GM18520 (cell line): ENCODE data around the gene FBXO15.

Experiments
- ATAC-seq: cut with Tn5 transposase; IDR thresholded peaks from one replicate; pipeline ENCODE4 v1.9.1; 2021; ENCODE audit not compliant: unreplicated experiment

The FBXO15 gene

GRCh38 chr18:74154716-74155115 lies 7.1 kb upstream of the FBXO15 start:
- no peak for ATAC-seq

DNA sequence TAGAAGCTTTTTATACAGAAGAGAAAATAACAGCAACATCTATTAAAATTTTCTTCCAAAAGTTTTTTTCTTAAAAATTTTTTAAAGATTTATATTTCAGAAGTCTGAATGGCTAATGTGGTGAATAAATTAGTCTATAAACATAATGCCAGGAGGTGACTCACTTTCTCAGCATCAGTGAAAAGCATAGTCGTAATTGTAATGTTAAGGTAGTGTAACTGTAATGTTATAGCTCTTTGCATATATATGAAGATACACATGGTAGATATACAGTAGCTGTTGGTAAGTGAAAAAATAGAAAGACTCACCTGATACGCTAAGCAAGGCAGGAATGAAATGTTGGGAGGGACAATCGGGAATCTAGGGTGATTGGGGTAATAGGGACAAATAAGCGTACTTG lies 6.2 kb upstream of the FBXO15 start:
- no peak for ATAC-seq

DNA sequence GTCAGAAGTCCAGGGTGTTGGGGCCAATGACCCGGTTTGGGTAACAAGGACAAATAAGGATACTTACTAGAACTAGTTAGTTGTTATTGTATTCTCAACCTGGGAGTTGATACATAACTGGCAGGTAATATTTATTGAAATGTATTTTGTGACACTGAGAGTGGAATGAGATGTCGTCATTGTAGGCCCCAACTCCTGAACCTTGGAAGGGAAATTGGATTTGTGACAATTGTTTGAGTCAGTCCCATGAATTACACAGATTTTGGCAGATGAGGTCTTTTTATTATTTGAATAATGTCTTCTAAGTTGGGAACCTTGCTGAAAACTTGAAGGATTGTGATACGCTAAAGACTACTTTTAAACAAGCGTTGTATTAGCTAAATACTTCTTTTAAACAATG lies 5.7 kb upstream of the FBXO15 start:
- ATAC-seq, result no peak

DNA sequence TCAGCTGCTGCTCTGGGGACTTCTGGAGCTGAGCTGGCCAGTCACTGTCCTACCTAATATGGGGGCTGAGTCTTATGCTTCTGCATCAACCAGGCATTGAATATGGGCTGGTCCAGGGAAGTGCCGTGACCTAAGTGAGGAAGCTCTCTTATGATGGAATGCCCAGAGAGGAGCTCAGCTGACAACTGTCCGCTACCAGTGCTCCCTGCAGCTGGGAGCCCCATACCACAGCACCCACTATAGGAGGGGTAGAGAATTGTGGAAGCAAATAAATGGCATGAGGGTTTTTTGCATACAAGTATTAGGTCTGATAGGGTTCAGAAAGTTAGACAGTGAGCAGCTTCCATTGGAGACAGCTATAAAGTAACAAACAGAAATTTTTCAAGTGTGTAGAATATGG lies 5.2 kb upstream of the FBXO15 start:
- no peak for ATAC-seq

GRCh38 chr18:74152270-74152669 lies 4.6 kb upstream of the FBXO15 start:
- ATAC-seq, result no peak

GRCh38 chr18:74149878-74150277 lies 2.2 kb upstream of the FBXO15 start:
- ATAC-seq, result no peak

GRCh38 chr18:74148543-74149070 lies 973 bp upstream of the FBXO15 start:
- peak; percentile 11 for ATAC-seq

- no peak for ATAC-seq
Observed at GRCh38 chr18:74147491-74147778, 199 bp downstream of the FBXO15 start.

- no peak for ATAC-seq
Observed at GRCh38 chr18:74146756-74147155, 878 bp downstream of the FBXO15 start.

DNA sequence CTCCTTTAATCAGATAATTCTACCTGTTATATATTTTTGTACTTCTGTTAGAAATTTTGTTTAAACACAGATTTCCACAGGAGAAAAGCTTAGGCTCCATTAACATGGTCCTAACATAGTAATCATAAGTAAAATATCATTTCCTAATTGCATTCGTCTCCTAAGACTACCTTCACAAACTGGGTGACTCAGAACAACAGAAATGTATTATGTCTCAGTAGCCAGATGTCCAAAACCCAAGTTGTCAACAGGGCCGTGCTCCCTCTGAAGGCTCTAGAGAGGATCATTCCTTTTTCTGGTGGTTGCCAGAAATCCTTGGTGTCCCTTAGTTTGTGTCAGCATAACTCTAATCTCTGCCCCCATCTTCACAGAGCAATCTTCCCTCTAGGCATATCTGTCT lies 5.4 kb downstream of the FBXO15 start:
- no peak for ATAC-seq

GRCh38 chr18:74141667-74142066 lies 6.0 kb downstream of the FBXO15 start:
- no peak for ATAC-seq

DNA sequence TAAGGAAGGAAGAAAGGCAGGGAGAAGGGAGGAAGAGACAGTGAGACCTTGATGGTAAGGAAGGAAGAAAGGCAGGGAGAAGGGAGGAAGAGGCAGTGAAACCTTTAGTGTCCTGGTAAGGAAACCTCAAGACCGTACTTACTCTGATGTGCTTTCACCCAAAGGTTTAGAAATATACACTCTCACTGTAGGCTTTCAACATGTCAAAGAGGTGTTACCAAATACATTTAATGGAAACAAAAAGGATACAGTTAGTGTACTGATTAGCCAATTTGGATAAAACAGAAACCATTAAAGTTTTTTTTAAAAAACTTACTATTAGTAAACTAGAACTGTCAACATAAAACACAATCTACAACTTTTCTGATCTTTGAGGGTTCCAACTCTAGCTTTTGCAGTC lies 7.1 kb downstream of the FBXO15 start:
- ATAC-seq, result no peak

DNA sequence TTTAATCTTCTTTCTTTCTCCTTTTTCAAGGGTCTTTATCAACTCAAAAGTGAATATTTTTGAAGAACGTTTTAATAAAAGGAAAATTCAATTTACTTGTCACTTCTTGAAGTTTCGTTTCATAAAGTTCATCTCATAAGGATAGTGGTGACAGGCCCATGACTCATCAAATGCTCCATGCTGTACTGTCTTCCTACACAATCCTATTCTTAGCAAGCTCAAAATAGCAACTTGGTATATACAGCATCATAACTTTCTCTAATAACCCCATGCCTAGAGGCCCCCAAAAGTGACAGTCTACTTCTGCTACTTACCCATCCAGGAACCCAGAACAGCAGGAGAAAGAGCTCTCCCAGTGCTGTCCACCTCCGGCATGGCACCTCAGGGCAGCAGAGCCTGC lies 7.7 kb downstream of the FBXO15 start:
- ATAC-seq, result no peak

DNA sequence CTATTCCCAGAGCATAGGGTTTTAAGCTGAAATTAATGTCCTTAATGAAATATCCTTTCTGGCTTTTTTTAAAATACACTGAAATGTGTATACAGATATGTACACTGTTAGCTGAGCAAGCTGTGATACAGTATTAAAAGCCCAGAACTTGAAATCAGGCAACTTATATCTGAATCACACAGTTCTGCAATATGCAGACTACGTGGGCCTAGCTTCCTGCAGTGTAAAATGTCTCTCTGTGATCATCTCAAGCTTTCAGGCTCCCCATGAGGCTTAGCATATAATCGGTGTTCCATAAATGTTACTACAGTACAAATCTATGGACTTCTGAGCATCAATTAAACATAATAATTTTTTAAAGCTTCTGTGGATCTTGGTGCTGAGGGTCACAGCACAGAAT lies 8.2 kb downstream of the FBXO15 start:
- no peak for ATAC-seq

GRCh38 chr18:74137920-74138538 lies 9.6 kb downstream of the FBXO15 start:
- ATAC-seq, result no peak

DNA sequence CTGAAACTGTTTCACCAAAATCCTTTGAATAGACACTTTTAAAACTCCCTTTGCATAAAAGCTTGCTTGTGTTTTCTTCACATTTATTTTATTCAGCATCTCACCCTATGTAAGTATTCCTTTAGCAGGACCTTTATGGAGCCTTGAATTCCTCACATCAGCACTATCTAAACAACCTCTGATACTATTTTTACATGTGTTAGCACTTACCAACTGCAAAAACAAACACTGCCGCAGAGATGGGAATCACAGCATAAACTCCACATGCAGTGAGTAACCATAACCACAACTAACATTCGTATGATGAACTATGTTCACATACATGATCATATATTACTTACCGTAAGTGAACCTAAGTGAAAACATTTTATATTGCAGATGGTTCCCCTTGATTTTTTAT lies 15.4 kb downstream of the FBXO15 start:
- ATAC-seq, result no peak

- ATAC-seq, result no peak
Observed at GRCh38 chr18:74131124-74131523, 16.5 kb downstream of the FBXO15 start.

DNA sequence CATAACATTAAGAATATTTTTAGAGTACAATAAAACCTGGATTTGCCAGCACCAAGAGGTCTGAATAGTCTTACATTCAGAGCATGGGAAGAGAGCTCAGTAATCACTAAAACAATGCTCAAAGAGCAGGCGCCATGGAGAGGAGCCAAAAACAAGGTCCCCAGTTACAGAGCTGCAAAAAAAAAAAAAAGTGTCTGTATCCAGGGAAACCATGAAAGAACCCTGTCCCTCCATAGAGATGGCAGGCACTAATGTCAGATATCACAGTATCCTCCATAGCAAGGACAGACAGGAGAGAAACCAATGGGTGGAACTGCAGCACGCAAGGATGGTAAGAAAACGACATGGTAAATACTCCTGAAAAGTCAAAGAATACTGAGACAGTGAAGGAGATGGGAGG lies 19.5 kb downstream of the FBXO15 start:
- ATAC-seq, result no peak

- no peak for ATAC-seq
Observed at GRCh38 chr18:74126684-74127655, 20.7 kb downstream of the FBXO15 start.

DNA sequence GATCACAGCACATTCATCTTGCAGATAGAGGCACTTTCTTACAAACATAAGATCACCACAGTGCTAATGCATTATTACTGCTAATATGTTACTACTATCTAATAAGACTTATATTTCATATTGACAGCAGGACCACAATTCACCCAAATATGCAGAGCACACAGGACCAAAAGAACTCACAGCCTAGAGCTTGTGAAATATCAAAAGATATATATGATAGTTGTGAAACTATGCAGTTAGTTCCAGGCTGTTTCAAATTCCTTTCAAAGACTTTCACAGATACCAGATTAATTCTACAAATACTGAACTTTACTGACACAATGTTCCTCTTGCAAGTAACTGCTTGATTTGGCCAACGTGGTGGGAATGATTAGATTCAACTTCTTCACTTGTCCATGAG lies 23.0 kb downstream of the FBXO15 start:
- ATAC-seq, result no peak

GRCh38 chr18:74123200-74123599 lies 24.4 kb downstream of the FBXO15 start:
- ATAC-seq, result no peak
